SK-MEL-5 (cell line): ENCODE data around the gene ATP2B2. TPM values are rescaled to one million over a fixed set of nuclear protein-coding genes. Genes with fewer than 3 reads are reported as not detected.
A peak's percentile ranks its signal among the peaks of the same experiment; 100 is the strongest.

Experiments
- DNase-seq: peaks from one replicate; pipeline ENCODE4 v3.0.0-alpha.2; 2016; ENCODE audit warnings: low read depth, low spot score
- in situ Hi-C: cut with HindIII; loops from 2 replicates; pipeline ENCODE4 v1.10.0; 2016; ENCODE audit warnings: low sequenced_read_pairs, high pct_unique_total_duplicates, low pct_unique_long_range_greater_than_20kb
- total RNA-seq: library from RNA; depleted of rRNA; stranded (reverse); fragments of >200 nt; shearing (Covaris generic); gene quantifications from 2 replicates; pipeline ENCODE4 v1.2.3, GENCODE V29; 2014

ATP2B2 gene
- total RNA-seq, 1 experiment from 2014 or later = not detected

GRCh38 chr3:10360478-10360877, 144.9 kb downstream of the ATP2B2 start:
- in situ Hi-C loops = no loop called here
- no peak for DNase-seq

DNA sequence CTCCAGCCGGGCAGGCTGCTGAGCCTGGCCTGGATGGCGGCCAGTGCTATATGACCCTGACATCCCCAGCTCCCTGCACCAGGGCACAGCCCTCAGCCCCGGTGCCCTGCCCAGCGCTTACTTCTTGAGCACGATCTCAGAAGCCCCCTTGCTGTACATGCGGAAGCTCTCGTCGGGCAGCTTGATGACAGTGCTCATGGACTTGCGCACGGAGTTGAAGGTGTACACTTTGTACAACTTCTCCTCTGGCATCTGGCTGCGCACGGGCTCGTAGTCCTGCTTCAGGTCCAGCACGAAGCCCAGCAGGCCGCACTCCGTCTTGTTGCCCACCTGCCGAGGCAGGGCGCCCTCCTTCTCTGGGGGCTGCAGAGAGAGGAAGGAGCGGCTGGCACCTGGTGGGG, 145.6 kb downstream of the ATP2B2 start:
- in situ Hi-C loops = no loop called here
- no peak for DNase-seq

DNA sequence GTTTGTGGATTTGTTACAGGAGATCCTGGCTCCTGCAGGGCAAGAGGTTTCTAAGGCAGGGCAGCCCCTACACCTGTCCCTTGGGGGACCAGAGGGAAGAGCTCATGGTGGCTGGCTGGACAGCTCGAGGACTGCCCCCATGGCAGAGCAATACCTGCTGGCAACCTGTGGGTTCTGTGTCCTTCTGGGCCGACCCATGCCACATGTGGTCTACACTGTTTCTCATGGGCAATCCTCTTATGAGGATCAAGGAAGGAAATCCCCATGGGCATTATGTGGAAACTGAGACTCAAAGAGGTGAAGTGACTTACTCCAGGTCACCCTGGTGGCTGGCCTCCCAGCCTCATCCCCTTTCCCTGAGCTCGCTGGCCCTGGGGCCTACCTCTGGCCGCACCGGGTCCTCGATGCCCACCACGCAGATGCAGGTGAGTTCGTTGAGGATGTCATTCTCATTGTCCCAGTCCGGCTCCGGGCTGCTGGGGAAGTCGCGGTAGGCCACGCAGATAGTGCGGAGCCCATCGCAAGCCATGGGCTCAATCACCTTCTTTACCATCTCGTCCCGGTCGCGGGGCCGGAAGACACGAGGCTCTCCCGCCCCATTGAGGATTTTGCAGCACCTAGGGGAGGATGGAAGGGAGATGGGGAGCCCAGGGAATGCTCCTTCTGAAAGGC, 146.9 kb downstream of the ATP2B2 start:
- DNase-seq = no peak
- in situ Hi-C loops = no loop called here

DNA sequence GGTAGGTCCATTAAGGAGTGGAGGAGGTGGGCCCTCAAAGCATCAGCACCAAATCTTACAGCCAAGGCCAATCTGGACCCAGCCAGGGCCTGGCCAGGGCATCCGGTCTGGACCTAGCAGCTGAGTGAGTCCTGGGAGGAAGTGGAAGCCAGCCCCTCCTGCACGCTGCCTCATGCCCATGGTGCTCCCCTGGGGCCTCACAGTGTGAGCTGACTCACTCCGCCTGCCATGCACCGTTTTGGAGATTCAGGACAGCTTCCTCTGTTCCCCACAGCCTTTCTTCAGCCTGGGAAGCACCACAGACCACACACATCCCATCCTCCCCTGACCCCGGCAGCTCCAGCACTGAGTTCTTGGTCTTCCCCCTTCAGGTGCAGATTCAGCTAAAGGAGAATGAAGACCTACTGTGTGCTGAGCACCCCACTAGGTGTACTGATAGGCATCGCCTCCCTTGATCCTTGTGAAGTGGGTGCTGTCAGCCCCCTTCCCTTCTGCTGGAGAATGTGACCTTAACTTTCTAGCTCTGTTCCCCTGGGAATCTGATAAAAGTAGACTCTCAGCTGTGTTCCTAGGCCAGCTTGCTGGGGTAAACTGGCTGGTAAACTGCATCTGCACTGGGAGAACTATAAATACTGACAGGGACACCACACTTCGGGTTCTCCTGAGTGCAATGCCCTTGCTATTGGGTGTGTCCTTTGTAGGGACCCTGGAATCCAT, 147.6 kb downstream of the ATP2B2 start:
- in situ Hi-C loops = no loop called here
- peak; percentile 56 for DNase-seq

DNA sequence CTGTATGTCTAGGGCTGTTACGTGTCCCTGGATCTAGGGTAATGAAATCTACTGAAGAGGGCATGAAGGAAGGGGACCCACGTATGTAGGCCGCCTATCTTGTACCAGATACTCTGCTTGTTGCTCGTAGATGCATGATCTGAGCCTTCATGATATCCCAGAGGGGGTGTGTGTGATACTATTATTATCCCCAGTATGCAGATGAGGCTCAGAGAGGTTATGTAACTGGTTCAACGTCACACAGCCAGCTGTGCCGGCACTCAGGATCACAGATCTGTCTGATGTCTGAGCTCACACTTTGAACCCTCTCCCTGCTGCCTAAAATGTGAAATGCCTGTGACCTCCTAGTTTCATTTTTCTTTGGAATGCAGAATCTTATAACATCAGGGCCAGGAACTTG, 148.3 kb downstream of the ATP2B2 start:
- in situ Hi-C loops = no loop called here
- no peak for DNase-seq

- in situ Hi-C loops = no loop called here
- DNase-seq = no peak
Measured at GRCh38 chr3:10356461-10356981, 148.9 kb downstream of the ATP2B2 start.

- in situ Hi-C loops = no loop called here
- DNase-seq = no peak
Measured at GRCh38 chr3:10354361-10355015, 150.9 kb downstream of the ATP2B2 start.

- no peak for DNase-seq
- in situ Hi-C loops = no loop called here
Measured at GRCh38 chr3:10353661-10354360, 151.6 kb downstream of the ATP2B2 start.

- in situ Hi-C loops = no loop called here
- no peak for DNase-seq
Measured at GRCh38 chr3:10353160-10353559, 152.2 kb downstream of the ATP2B2 start.

DNA sequence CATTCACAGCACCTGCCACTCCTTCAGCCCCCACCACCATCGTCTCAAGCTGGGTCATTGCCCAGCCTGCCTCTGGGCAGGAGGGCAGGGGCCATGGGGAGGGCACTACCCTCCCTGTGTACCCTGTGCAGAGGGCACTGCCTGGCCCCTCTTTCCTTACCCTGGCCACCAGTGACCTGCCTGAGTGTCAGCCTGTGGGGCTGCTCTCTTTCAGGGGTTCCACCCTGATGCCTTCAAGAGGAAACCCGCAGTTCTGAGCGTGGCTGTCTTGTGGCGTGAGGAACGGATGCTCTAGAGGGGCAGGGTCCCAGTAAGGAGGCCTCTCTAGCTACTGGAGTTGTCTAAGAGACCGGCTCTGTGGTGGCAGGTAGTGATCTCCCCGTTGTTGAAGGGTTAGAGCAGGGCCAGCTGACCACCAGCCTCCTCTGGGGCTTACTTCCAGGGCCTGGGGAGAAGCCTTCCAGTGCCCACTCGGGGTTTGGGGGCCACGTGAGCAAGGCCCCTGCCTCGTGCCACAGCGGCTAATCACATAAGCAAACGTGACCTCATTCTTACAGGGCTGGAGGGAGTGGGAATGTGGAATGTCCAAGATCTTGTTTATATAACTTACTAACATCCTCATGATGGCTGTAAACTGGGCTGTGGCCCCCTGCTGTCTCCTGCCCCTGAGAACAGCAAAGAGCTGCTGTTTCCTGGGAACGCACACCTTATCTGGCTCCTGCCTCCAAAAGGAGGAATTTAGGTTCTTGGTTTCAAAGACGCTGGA, 153.1 kb downstream of the ATP2B2 start:
- in situ Hi-C loops = no loop called here
- DNase-seq = no peak

GRCh38 chr3:10351013-10351735, 154.2 kb downstream of the ATP2B2 start:
- in situ Hi-C loops = no loop called here

DNA sequence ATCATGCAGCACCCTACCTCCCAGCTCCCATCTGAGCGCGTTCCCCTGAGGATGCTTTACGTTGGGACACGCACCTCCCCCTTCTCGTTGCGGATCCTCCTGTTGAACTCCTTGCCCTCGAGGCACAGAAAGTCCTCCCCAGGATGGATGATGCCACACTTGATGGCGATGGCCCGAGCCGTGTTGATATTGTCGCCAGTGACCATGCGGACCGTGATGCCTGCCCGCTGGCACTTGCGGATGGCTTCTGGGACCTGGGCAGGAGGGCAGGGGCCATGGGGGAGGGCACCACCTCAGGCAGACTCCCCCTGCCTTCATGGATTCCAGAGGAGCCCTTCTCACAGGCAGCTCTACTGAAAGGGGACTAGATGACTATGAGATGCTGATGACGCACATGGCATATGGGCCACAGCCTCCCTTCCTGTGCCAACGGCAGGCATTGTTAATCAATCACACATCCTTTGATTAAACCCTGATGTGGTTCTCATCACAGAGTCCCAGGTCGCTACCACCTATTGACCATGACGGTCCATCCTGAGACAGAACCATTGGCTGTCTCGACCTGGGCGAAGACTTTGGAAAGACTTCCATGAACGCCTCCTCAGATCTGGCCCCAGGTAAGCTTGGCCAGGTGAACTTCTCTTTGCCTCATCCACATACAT, 154.9 kb downstream of the ATP2B2 start:
- no peak for DNase-seq
- in situ Hi-C loops = no loop called here

More at GRCh38 chr3:10351013-10351735, 154.2 kb downstream of the ATP2B2 start:
- peak; percentile 32 for DNase-seq

- DNase-seq = no peak
- in situ Hi-C loops = no loop called here
Measured at GRCh38 chr3:10349801-10350200, 155.6 kb downstream of the ATP2B2 start.

- in situ Hi-C loops = no loop called here
- no peak for DNase-seq
Measured at GRCh38 chr3:10348404-10348721, 157.0 kb downstream of the ATP2B2 start.

- DNase-seq = no peak
- in situ Hi-C loops = no loop called here
Measured at GRCh38 chr3:10347648-10348403, 157.6 kb downstream of the ATP2B2 start.

DNA sequence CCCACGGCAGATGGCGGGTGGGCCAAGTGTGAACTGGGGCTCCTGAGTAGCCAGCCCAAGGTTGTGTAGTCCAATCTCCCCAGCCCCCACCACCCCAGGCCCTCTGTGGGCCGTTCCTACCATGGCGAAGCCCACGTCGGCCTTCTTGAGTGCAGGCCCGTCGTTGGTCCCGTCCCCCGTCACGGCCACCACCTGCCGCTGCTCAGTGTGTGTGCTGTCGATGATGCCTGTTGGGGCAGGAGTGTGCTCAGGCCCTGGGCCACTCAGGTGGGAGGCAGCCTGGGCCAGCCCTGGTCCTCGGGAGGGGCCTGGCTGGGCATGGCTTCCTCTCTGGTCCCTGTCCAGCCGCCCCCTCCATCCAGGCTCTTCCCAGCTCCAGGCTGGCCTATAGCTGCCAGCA, 159.5 kb downstream of the ATP2B2 start:
- in situ Hi-C loops = no loop called here
- DNase-seq = no peak
